ENCODE results near the gene CREB5.

DNA sequence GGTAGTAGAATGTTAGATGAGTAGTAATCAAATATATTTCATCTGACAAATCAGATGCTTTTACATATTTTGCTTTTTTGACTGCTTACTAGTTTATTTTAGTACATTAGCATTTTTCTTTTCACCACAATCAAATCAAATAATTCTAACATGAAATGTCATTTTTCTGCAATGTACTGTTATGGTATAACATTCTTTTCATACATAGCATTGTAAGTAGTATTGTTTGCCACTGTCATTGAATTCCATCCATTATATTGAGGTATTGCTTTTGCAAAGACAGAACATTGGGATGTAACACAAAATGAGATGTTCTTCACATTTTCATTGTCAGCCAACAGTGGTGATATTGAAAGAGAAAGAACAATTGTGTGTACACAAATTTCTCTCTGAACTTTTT is 438.4 kb downstream of the CREB5 start:
- TF ChIP-seq, protein P1, sequence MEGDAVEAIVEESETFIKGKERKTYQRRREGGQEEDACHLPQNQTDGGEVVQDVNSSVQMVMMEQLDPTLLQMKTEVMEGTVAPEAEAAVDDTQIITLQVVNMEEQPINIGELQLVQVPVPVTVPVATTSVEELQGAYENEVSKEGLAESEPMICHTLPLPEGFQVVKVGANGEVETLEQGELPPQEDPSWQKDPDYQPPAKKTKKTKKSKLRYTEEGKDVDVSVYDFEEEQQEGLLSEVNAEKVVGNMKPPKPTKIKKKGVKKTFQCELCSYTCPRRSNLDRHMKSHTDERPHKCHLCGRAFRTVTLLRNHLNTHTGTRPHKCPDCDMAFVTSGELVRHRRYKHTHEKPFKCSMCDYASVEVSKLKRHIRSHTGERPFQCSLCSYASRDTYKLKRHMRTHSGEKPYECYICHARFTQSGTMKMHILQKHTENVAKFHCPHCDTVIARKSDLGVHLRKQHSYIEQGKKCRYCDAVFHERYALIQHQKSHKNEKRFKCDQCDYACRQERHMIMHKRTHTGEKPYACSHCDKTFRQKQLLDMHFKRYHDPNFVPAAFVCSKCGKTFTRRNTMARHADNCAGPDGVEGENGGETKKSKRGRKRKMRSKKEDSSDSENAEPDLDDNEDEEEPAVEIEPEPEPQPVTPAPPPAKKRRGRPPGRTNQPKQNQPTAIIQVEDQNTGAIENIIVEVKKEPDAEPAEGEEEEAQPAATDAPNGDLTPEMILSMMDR (conservative IDR thresholded peaks at IDR 0.05; ENCODE audit: low read depth, low read length): no peak
- TF ChIP-seq EZH2 (IDR thresholded peaks at IDR 0.05; ENCODE audit: low read length, unreplicated experiment): no peak
- TF ChIP-seq EZH2phosphoT487 (IDR thresholded peaks at IDR 0.05; ENCODE audit: borderline replicate concordance, low read length): no peak

Measured in PC-3 (cell line).